Panc1 (cell line): Measurements from ENCODE around the gene ACTA2. TPM values are rescaled to one million over a fixed set of nuclear protein-coding genes. Genes with fewer than 3 reads are reported as not detected.

Source experiments
- ATAC-seq: fragments of 200-7000 bp; cut with Tn5 transposase; 2 replicates; pipeline ENCODE4 v1.9.1; 2020; ENCODE audit warnings: mild to moderate bottlenecking, moderate library complexity
- BruUV-seq: library from RNA; stranded (reverse); fragments of 400-500 nt; replicated peaks from 2 replicates; lab custom pipeline; 2021; lab: Mats Ljungman, UMichigan
- CTCF ChIA-PET: fragments of 300-600 bp; sonication (Branson Sonifier 250); formaldehyde crosslinking; loops from one replicate; lab custom pipeline; 2022; ENCODE audit warnings: antibody characterized with exemption; lab: Charles Lee
- POLR2A ChIA-PET: fragments of 300-600 bp; sonication (Branson Sonifier 250); formaldehyde crosslinking; loops from one replicate; lab custom pipeline; 2022; ENCODE audit warnings: antibody characterized with exemption; lab: Charles Lee
- DNase-seq: peaks from one replicate; pipeline ENCODE4 v3.0.0-alpha.2; 2010; ENCODE audit warnings: low read depth, low spot score
- H3K27ac ChIP-seq: 2 replicates; pipeline ENCODE4 v1.5.1; 2011; ENCODE audit warnings: mild to moderate bottlenecking, low read length, inconsistent platforms
- H3K27me3 ChIP-seq: fragments of 200-500 bp; sonication (Bioruptor generic); 2 replicates; pipeline ENCODE4 v1.6.0; 2014; ENCODE audit warnings: low read length, inconsistent platforms; ENCODE audit not compliant: control insufficient read depth, insufficient read depth
- H3K36me3 ChIP-seq: fragments of 200-500 bp; sonication (Bioruptor generic); 2 replicates; pipeline ENCODE4 v1.5.1; 2014; ENCODE audit warnings: inconsistent platforms, mild to moderate bottlenecking, low read length, moderate library complexity; ENCODE audit not compliant: control insufficient read depth, insufficient read depth
- H3K4me1 ChIP-seq: 2 replicates; pipeline ENCODE4 v1.5.1; 2011; ENCODE audit warnings: inconsistent platforms, mild to moderate bottlenecking, low read length, moderate library complexity; ENCODE audit not compliant: control insufficient read depth, insufficient read depth
- H3K4me3 ChIP-seq, 2 experiments: 2 replicates each; pipeline ENCODE4 v1.5.1; 2011 to 2012; ENCODE audit warnings: low read depth in 2 of 2, low read length in 2 of 2, mild to moderate bottlenecking in 2 of 2, inconsistent platforms in 1 of 2, moderate library complexity in 1 of 2
- H3K9me3 ChIP-seq: fragments of 200-500 bp; sonication (Bioruptor generic); 2 replicates; pipeline ENCODE4 v1.5.1; 2014; ENCODE audit warnings: low read depth, mild to moderate bottlenecking, inconsistent platforms, low read length, moderate library complexity; ENCODE audit not compliant: control insufficient read depth, insufficient read depth
- POLR2AphosphoS5 ChIP-seq: IDR thresholded peaks from 2 replicates; pipeline ENCODE4 v1.6.1; 2012; ENCODE audit warnings: mild to moderate bottlenecking, low read depth, low read length, moderate library complexity
- SIN3A ChIP-seq: IDR thresholded peaks from 2 replicates; pipeline ENCODE4 v1.6.1; 2012; ENCODE audit warnings: low read depth, mild to moderate bottlenecking, low read length, moderate library complexity, borderline replicate concordance; ENCODE audit not compliant: insufficient read depth
- TCF7L2 ChIP-seq: IDR thresholded peaks from 2 replicates; pipeline ENCODE4 v1.6.1; 2011; ENCODE audit warnings: mild to moderate bottlenecking, low read depth, low read length, inconsistent platforms
- in situ Hi-C: cut with HindIII; loops from 2 replicates; pipeline ENCODE4 v1.10.0; 2016; ENCODE audit warnings: low sequenced_read_pairs, low pct_unique_long_range_greater_than_20kb
- intact Hi-C: fragments of 100-400 bp; cut with micrococcal nuclease; formaldehyde crosslinking; loops from one replicate; pipeline ENCODE4 v1.10.0; 2022; ENCODE audit not compliant: unreplicated experiment
- total RNA-seq: library from RNA; stranded (reverse); gene quantifications from one replicate; pipeline ENCODE4 v1.2.1, GENCODE V29; 2021; ENCODE audit not compliant: unreplicated experiment
- TF ChIP-seq, protein P1 (sequence below), 2 experiments: IDR thresholded peaks; 2 replicates each; pipeline ENCODE4 v1.6.1; 2011 to 2012; ENCODE audit warnings: low read depth in 2 of 2, control low read depth in 1 of 2, low read length in 1 of 2, mild to moderate bottlenecking in 1 of 2, moderate library complexity in 1 of 2; ENCODE audit not compliant: insufficient read depth in 1 of 2
- TF ChIP-seq, protein P2 (sequence below): fragments of 450-650 bp; IDR thresholded peaks from 2 replicates; pipeline ENCODE4 v1.5.1; 2017; ENCODE audit warnings: mild to moderate bottlenecking

The ACTA2 gene
- total RNA-seq, 1 experiment from 2014 or later, result 4.7 TPM

DNA sequence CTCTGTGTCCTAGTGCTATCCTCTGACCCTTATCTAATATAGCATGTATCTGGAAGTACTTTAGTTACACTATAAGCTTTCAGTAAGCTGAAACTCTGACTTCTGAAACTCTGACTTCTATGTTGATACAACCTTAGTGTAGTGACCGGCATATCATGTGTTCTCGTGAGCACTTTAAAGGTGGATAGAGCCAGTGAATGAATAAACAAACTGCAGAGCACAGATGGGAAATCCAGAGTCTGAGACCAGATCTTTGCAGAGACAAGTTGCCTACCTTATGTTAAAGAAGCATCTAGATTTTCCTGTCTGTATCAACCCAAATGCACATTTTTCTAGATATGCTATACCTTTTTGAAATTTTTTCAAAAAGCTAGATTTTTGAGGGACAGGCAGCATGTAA, 3.5 kb downstream of the ACTA2 start:
- DNase-seq, result no peak
- intact Hi-C loops, result no loop called here
- Histone ChIP-seq H3K9me3 (no peaks in the 10 kb centered on the region), H3K36me3 (no peaks in the 10 kb centered on the region), H3K4me1 (no peaks in the 10 kb centered on the region), H3K27me3 (no peaks in the 10 kb centered on the region), H3K27ac (no peak overlapping the region), H3K4me3 (no peak overlapping the region)
- BruUV-seq, result no TSS peak
- TF ChIP-seq, protein P1, sequence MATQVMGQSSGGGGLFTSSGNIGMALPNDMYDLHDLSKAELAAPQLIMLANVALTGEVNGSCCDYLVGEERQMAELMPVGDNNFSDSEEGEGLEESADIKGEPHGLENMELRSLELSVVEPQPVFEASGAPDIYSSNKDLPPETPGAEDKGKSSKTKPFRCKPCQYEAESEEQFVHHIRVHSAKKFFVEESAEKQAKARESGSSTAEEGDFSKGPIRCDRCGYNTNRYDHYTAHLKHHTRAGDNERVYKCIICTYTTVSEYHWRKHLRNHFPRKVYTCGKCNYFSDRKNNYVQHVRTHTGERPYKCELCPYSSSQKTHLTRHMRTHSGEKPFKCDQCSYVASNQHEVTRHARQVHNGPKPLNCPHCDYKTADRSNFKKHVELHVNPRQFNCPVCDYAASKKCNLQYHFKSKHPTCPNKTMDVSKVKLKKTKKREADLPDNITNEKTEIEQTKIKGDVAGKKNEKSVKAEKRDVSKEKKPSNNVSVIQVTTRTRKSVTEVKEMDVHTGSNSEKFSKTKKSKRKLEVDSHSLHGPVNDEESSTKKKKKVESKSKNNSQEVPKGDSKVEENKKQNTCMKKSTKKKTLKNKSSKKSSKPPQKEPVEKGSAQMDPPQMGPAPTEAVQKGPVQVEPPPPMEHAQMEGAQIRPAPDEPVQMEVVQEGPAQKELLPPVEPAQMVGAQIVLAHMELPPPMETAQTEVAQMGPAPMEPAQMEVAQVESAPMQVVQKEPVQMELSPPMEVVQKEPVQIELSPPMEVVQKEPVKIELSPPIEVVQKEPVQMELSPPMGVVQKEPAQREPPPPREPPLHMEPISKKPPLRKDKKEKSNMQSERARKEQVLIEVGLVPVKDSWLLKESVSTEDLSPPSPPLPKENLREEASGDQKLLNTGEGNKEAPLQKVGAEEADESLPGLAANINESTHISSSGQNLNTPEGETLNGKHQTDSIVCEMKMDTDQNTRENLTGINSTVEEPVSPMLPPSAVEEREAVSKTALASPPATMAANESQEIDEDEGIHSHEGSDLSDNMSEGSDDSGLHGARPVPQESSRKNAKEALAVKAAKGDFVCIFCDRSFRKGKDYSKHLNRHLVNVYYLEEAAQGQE (IDR thresholded peaks at IDR 0.05; ENCODE audit: insufficient read depth in 1 of 2, low read depth in 2 of 2, low read length in 1 of 2), result no peak
- no peak for TF ChIP-seq POLR2AphosphoS5
- TF ChIP-seq SIN3A, result no peak
- TF ChIP-seq TCF7L2, result no peak
- TF ChIP-seq, protein P2, sequence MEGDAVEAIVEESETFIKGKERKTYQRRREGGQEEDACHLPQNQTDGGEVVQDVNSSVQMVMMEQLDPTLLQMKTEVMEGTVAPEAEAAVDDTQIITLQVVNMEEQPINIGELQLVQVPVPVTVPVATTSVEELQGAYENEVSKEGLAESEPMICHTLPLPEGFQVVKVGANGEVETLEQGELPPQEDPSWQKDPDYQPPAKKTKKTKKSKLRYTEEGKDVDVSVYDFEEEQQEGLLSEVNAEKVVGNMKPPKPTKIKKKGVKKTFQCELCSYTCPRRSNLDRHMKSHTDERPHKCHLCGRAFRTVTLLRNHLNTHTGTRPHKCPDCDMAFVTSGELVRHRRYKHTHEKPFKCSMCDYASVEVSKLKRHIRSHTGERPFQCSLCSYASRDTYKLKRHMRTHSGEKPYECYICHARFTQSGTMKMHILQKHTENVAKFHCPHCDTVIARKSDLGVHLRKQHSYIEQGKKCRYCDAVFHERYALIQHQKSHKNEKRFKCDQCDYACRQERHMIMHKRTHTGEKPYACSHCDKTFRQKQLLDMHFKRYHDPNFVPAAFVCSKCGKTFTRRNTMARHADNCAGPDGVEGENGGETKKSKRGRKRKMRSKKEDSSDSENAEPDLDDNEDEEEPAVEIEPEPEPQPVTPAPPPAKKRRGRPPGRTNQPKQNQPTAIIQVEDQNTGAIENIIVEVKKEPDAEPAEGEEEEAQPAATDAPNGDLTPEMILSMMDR, result no peak
- ChIA-PET POLR2A (no interaction called here), CTCF (no interaction called here)
- in situ Hi-C loops, result no loop called here
- no peak for ATAC-seq

DNA sequence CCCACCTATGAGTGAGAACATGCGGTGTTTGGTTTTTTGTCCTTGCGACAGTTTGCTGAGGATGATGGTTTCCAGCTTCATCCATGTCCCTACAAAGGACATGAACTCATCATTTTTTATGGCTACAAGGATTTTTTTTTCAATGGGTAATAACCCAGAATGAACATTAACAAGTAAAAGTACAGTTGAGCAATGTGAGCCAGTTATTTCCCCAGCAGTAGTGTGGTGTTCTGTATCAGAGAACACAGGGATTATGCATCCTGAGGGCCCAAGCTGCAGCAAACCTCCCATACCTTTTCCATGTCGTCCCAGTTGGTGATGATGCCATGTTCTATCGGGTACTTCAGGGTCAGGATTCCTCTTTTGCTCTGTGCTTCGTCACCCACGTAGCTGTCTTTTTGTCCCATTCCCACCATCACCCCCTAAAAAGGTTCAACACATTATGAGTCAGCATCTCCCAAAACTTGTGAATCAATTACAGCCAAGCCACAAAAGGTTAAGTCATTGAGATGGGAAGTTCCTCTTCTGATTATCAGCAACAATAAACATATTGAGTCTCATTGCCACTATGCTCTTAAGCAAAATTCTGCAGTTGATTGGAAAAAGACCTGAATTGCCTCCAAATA, 5.5 kb downstream of the ACTA2 start:
- in situ Hi-C loops (no loop called here), intact Hi-C loops (no loop called here)
- BruUV-seq, result no TSS peak
- ChIA-PET POLR2A (no interaction called here), CTCF (interaction anchor here (0.5 kb wide), 1 partner anchor 84 kb away, joined by 4 read pairs; no protein-coding TSS in a partner anchor)
- Histone ChIP-seq H3K36me3 (no peaks in the 10 kb centered on the region), H3K9me3 (no peaks in the 10 kb centered on the region), H3K27ac (no peak overlapping the region), H3K4me3 (no peak overlapping the region), H3K4me1 (no peaks in the 10 kb centered on the region), H3K27me3 (no peaks in the 10 kb centered on the region)
- ATAC-seq, result no peak
- TF ChIP-seq POLR2AphosphoS5, result no peak
- TF ChIP-seq, protein P2, result no peak
- TF ChIP-seq, protein P1 (IDR thresholded peaks at IDR 0.05; ENCODE audit: insufficient read depth in 1 of 2, low read depth in 2 of 2, low read length in 1 of 2), result no peak
- no peak for TF ChIP-seq TCF7L2
- no peak for TF ChIP-seq SIN3A
- no peak for DNase-seq
